IPS-18c (cell line): ENCODE data around the gene TFCP2L1.

Experiments
- H3K4me3 ChIP-seq: 2 replicates; pipeline ENCODE4 v1.7.0; 2013; ENCODE audit warnings: low read depth, mild to moderate bottlenecking, low read length, moderate library complexity; ENCODE audit not compliant: insufficient read depth
- H3K9me3 ChIP-seq: one replicate; pipeline ENCODE4 v1.6.1; 2013; ENCODE audit warnings: mild to moderate bottlenecking, low read length, moderate library complexity; ENCODE audit not compliant: control insufficient read depth, insufficient read depth

TFCP2L1 gene

GRCh38 chr2:121218386-121218938, 66.5 kb downstream of the TFCP2L1 start:
- Histone ChIP-seq H3K4me3 (no peak overlapping the region), H3K9me3 (no peaks in the 10 kb centered on the region)

DNA sequence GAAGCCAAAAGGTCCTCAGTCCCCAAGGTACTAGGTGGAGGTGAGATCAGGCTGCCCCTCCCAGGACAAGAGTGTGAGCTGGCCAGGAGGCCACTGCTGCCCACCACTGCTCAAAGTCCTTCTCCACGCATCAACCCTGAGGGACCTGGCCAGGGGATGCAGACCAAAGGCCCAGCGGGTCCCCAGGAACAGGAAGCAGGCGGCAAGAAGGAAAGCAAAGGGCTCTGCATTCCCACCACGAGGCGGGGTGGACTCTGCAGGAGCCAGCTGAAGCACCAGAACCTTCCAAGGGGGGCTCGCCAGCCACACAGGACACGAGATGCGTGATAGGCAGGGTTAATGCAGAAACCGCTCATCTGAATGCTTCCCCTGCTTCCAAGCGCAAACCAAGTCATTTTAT, 67.4 kb downstream of the TFCP2L1 start:
- no peak overlapping the region for H3K4me3 ChIP-seq

GRCh38 chr2:121214296-121214695, 70.7 kb downstream of the TFCP2L1 start:
- H3K4me3 ChIP-seq: no peak overlapping the region
- no peaks in the 10 kb centered on the region for H3K9me3 ChIP-seq

More for the DNA sequence above, 67.4 kb downstream of the TFCP2L1 start:
- no peaks in the 10 kb centered on the region for H3K9me3 ChIP-seq

GRCh38 chr2:121213386-121213785, 71.6 kb downstream of the TFCP2L1 start:
- Histone ChIP-seq H3K4me3 (no peak overlapping the region), H3K9me3 (no peaks in the 10 kb centered on the region)

- H3K9me3 ChIP-seq: no peaks in the 10 kb centered on the region
- no peak overlapping the region for H3K4me3 ChIP-seq
These were observed 72.2 kb downstream of the TFCP2L1 start for GRCh38 chr2:121212661-121213325.

DNA sequence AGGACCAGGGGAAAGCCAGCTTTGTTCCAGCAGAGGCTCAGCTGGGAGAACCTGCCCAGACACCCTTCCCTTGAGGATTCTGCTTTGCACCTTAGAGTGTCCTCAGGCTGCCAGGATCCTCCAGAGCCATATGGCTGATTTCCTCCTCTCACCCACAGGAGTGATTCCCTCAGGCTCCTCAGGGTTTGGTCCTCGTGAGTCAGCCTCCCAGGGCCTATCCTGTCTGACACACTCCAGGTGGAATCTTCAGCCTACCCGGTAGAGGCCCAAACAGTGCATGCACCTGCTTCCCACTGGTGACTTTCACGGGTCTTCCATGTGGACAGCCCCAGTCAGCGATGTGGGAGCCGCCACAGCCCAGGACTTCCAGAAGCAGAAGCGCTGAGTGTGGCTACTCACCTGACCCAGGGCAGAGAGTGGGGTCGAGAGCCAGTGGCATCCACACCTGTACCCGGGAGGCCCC, 73.3 kb downstream of the TFCP2L1 start:
- Histone ChIP-seq H3K9me3 (no peaks in the 10 kb centered on the region), H3K4me3 (no peak overlapping the region)

DNA sequence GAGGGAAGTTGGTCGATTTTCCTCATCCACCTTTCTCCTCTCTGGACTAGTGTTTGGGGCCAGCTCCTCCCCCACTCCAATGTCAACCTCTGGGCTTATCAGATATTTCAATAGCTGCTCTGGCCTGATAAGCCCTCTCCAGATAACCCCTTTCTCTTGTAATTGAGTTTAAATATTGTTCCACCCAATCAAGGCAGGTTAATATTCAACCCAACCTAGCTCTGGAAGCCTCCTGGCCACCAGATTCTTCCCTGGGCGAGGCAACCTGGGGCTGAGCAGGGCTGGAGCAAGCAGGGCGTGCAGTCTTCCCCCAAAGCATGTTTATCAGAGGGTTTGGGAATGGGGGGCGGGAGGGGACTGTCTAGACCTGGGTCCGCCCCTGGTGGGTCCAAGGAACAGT, 73.8 kb downstream of the TFCP2L1 start:
- no peak overlapping the region for H3K4me3 ChIP-seq
- H3K9me3 ChIP-seq: no peaks in the 10 kb centered on the region

DNA sequence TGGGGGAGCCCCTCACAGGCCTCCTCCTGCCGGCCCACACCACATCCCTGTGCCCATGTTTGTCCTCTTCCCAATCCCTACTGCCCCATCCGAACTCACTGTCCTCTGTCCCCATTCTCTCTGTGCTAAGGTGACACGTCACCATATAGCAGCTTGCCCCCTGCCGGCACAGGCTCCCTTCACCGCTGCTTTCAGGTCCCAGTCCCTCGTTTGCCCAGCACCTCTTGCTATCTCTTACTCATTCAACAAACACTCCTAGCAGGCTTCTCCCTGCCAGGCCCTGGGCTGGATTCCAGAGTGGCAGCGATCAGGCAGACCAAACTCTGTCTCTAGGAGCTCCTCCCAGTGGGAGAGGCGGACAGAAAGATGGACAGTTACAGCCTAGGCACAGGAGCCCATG, 74.3 kb downstream of the TFCP2L1 start:
- Histone ChIP-seq H3K9me3 (no peaks in the 10 kb centered on the region), H3K4me3 (no peak overlapping the region)

- H3K9me3 ChIP-seq: no peaks in the 10 kb centered on the region
- H3K4me3 ChIP-seq: no peak overlapping the region
These were observed 75.9 kb downstream of the TFCP2L1 start for GRCh38 chr2:121209014-121209610.

GRCh38 chr2:121207494-121207893, 77.5 kb downstream of the TFCP2L1 start:
- H3K9me3 ChIP-seq: no peaks in the 10 kb centered on the region
- H3K4me3 ChIP-seq: no peak overlapping the region

- no peak overlapping the region for H3K4me3 ChIP-seq
These were observed 79.6 kb downstream of the TFCP2L1 start for GRCh38 chr2:121205321-121205942.

GRCh38 chr2:121203591-121204249, 81.3 kb downstream of the TFCP2L1 start:
- H3K4me3 ChIP-seq: no peak overlapping the region
- H3K9me3 ChIP-seq: no peaks in the 10 kb centered on the region

More at GRCh38 chr2:121205321-121205942, 79.6 kb downstream of the TFCP2L1 start:
- H3K9me3 ChIP-seq: no peaks in the 10 kb centered on the region

GRCh38 chr2:121202541-121203310, 82.3 kb downstream of the TFCP2L1 start:
- no peaks in the 10 kb centered on the region for H3K9me3 ChIP-seq
- no peak overlapping the region for H3K4me3 ChIP-seq

- Histone ChIP-seq H3K4me3 (no peak overlapping the region), H3K9me3 (no peaks in the 10 kb centered on the region)
These were observed 83.2 kb downstream of the TFCP2L1 start for GRCh38 chr2:121201796-121202195.

DNA sequence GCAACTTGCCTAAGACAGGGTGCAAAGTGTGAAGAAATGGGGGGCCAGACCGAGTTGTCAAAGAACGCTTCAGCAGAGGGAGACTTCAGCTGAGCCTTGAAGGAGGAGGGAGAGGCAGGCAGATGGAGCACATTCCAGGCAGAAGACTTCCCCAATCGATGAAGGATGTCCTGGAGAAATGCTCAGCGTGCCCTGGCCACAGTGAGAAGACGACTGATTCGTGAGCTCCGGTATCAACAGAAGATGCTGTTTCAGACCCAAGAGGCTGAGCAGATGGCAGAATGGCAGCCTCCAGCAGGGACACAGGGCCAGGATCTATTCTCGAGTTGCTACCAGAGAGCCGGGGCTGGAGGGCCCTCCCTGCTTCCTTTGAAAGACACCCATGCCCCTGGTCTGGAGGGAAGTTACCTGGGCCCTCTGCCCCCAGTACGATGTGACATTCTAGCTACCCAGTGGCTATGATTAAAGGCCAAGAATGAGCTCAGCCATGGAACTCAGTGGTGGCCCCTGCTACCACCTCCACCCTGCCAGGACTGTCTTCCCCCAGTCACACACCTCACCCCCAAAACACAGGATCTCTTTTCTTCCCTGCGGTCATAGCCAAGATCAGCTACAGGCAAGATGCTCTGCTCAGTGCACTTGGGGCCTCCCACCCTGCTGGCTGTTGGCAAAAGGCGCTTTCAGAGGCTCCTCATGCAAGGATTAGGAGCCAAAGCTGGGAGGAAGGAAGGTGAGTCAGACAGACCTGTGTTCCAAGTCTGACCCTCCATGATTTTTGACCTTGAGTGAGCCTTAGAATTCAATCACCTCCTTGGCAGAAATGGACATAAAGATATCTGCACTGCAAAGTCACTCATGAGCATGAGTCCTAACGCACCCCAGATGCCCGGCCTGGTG, 84.3 kb downstream of the TFCP2L1 start:
- no peak overlapping the region for H3K4me3 ChIP-seq
- no peaks in the 10 kb centered on the region for H3K9me3 ChIP-seq

DNA sequence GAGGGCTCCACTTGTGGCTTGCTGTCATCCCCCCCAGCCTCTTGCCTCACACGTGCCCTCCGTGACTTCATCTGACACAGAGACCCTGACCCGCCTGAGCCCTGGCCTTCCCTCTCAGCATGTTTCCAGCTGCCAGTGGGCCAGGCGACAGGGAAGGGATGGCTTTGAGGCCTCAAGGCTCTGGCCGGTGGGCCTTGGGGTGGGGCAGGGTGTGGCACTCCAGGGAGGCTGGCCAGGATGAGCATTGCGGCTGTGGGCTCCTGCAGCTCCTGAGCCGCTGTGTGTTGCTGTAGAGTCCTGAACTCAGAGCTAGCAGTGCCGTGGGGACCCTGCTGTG, 85.0 kb downstream of the TFCP2L1 start:
- Histone ChIP-seq H3K4me3 (no peak overlapping the region), H3K9me3 (no peaks in the 10 kb centered on the region)
